NT2/D1 (cell line): Measurements from ENCODE around the gene HOXB8.

Experiments
- DNase-seq: peaks from one replicate; pipeline ENCODE4 v3.0.0-alpha.2; 2011; ENCODE audit warnings: low read depth, low spot score
- H3K27me3 ChIP-seq: 2 replicates; pipeline ENCODE4 v1.6.0; 2011; ENCODE audit warnings: mild to moderate bottlenecking; ENCODE audit not compliant: insufficient read length, insufficient read depth
- H3K36me3 ChIP-seq: 2 replicates; pipeline ENCODE4 v1.6.1; 2011; ENCODE audit warnings: mild to moderate bottlenecking, low read length, mixed read lengths; ENCODE audit not compliant: insufficient read depth, insufficient read length
- H3K4me1 ChIP-seq: 2 replicates; pipeline ENCODE4 v1.5.1; 2011; ENCODE audit not compliant: insufficient read depth, insufficient read length
- H3K4me3 ChIP-seq: 2 replicates; pipeline ENCODE4 v1.5.1; 2011; ENCODE audit warnings: low read depth; ENCODE audit not compliant: insufficient read length
- H3K9ac ChIP-seq: 2 replicates; pipeline ENCODE4 v1.6.0; 2011; ENCODE audit warnings: low read depth; ENCODE audit not compliant: insufficient read length
- H3K9me3 ChIP-seq: 2 replicates; pipeline ENCODE4 v1.5.1; 2011; ENCODE audit warnings: mild to moderate bottlenecking, low read length; ENCODE audit not compliant: insufficient read depth
- SUZ12 ChIP-seq: IDR thresholded peaks from 2 replicates; pipeline ENCODE4 v1.6.1; 2011; ENCODE audit not compliant: insufficient read length, insufficient read depth; ENCODE audit errors: extremely low read depth
- YY1 ChIP-seq: IDR thresholded peaks from 2 replicates; pipeline ENCODE4 v1.6.1; 2011; ENCODE audit not compliant: insufficient read length, insufficient read depth
- ZNF274 ChIP-seq: IDR thresholded peaks from 2 replicates; pipeline ENCODE4 v1.6.1; 2011; ENCODE audit warnings: mild to moderate bottlenecking, low read depth, low read length

HOXB8 gene

GRCh38 chr17:48620461-48621139 is 5.5 kb upstream of the HOXB8 start:
- TF ChIP-seq SUZ12 = peak; percentile 66
- no peak for TF ChIP-seq YY1
- peaks cover 7% of the 10 kb centered on the region; the same call in 1 of the 2 replicates for H3K9me3 ChIP-seq
- H3K27me3 ChIP-seq = peaks cover 100% of the 10 kb centered on the region
- no peaks in the 10 kb centered on the region for H3K36me3 ChIP-seq
- H3K4me1 ChIP-seq = peaks cover 13% of the 10 kb centered on the region
- H3K9ac ChIP-seq = no peak overlapping the region
- DNase-seq = no peak
- H3K4me3 ChIP-seq = no peak overlapping the region

GRCh38 chr17:48619826-48620449 is 4.8 kb upstream of the HOXB8 start:
- H3K9ac ChIP-seq = no peak overlapping the region
- TF ChIP-seq YY1 (no peak), SUZ12 (peak; percentile 27)
- H3K9me3 ChIP-seq = peaks cover 7% of the 10 kb centered on the region; the same call in 1 of the 2 replicates
- no peak for DNase-seq
- peak overlapping the region; percentile 13 for H3K4me3 ChIP-seq
- peaks cover 100% of the 10 kb centered on the region for H3K27me3 ChIP-seq
- peaks cover 13% of the 10 kb centered on the region for H3K4me1 ChIP-seq
- H3K36me3 ChIP-seq = no peaks in the 10 kb centered on the region

DNA sequence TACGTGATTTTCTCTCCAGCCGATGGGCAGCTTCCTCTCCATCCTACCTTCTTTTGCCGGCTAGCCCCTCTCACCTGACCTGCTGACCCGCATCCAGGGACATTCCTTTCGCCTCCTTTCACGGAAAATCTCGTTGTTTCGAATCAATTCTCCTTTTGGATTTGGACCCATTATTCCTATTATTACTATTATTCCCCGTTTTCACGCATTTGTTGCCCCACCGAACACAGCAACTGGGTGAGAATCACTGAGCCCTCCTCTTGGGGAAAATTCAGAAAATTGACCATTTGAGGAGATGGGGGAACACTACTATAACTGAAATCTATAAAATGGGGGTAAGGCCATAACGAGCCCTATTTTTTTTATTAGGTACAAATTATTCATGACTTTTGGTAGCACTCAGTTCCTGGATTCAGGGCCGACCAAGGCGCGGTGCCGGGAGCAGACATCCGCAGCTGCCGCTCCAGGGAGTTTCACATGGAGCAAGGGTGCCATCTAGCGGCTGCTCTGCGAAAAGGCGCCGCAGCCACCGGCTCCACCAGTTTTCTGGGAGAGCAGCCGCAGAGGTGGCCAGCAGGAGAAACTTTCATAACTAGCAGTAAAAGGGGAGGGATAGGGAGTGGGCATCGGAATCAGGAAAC is 3.3 kb upstream of the HOXB8 start:
- Histone ChIP-seq H3K27me3 (peaks cover 99% of the 10 kb centered on the region), H3K4me1 (peaks cover 13% of the 10 kb centered on the region), H3K9ac (no peak overlapping the region), H3K36me3 (no peaks in the 10 kb centered on the region), H3K9me3 (peaks cover 7% of the 10 kb centered on the region; the same call in 1 of the 2 replicates), H3K4me3 (no peak overlapping the region)
- TF ChIP-seq YY1 (no peak), SUZ12 (no peak), ZNF274 (no peak)
- peak; percentile 52 for DNase-seq

- DNase-seq = no peak
- H3K9ac ChIP-seq = no peak overlapping the region
- H3K27me3 ChIP-seq = peaks cover 99% of the 10 kb centered on the region
- H3K9me3 ChIP-seq = peaks cover 7% of the 10 kb centered on the region; the same call in 1 of the 2 replicates
- TF ChIP-seq SUZ12 (peak; percentile 100), ZNF274 (no peak)
- no peaks in the 10 kb centered on the region for H3K36me3 ChIP-seq
- H3K4me1 ChIP-seq = peaks cover 13% of the 10 kb centered on the region
- no peak overlapping the region for H3K4me3 ChIP-seq
These were observed 2.6 kb upstream of the HOXB8 start for GRCh38 chr17:48617471-48618255.

- H3K4me1 ChIP-seq = peaks cover 14% of the 10 kb centered on the region
- no peak for DNase-seq
- H3K4me3 ChIP-seq = no peak overlapping the region
- no peak overlapping the region for H3K9ac ChIP-seq
- 0 out of 2 replicates have a peak, but pooled peaks cover under 1% of the 10 kb centered on the region for H3K9me3 ChIP-seq
- peaks cover 99% of the 10 kb centered on the region for H3K27me3 ChIP-seq
- no peaks in the 10 kb centered on the region for H3K36me3 ChIP-seq
- no peak for TF ChIP-seq YY1
- no peak for TF ChIP-seq SUZ12
- TF ChIP-seq ZNF274 = no peak
These were observed 1.8 kb upstream of the HOXB8 start for GRCh38 chr17:48616717-48617470.

DNA sequence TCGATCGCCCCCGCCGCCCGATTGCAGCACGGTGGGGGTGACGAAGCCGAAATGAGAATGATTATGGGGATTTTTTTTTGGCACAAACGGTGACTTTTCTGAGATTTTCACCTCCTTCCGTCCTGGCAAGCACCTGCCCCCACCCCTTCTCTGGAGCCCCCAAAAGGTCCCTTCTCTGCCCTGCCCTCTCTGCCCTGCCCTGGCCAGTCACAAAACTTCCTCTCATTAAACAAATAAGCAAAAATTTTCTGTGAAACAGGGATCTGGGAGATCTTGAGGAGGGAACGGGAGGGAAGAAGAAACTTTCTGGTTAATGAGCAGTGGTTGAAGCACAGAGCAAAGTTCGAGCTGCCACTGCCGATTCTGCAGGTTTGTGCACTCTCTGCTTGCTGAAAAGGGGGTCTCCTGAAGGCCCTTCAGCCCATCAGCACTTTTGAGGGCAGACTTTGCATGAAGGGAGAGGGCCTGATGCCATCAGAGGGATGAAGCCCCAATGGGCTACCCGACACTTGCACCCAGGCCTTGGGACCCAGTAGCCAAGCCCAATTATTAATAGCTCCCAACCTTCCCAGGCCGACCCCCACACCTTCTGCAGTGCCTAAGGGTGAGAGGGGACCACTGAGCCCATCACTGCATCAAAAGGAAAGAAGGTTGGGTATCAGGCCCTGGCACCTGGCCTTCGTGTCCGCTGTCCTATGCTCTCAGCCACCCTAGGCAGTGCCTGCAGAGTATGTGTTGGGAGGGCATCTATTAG is 1.0 kb upstream of the HOXB8 start:
- Histone ChIP-seq H3K4me3 (no peak overlapping the region), H3K9ac (no peak overlapping the region), H3K9me3 (no peaks in the 10 kb centered on the region), H3K4me1 (peaks cover 14% of the 10 kb centered on the region), H3K27me3 (peaks cover 99% of the 10 kb centered on the region), H3K36me3 (no peaks in the 10 kb centered on the region)
- no peak for DNase-seq
- TF ChIP-seq SUZ12 (peak; percentile 82), ZNF274 (no peak), YY1 (no peak)
